Stimulated activated CD4-positive, alpha-beta T cell treated with anti-CD3 and anti-CD28 coated beads, Interleukin-15, amount 100 ng/mL, for 48 hours (primary cell): Measurements from ENCODE around the gene GREB1.

Source experiments
- DNase-seq, 2 donors: peaks; one replicate each; pipeline ENCODE4 v3.0.0-alpha.2; 2020; ENCODE audit warnings: low read depth in 2 of 2

Gene GREB1

GRCh38 chr2:11598228-11598731 lies 64.4 kb downstream of the GREB1 start:
- DNase-seq, result no peak

DNA sequence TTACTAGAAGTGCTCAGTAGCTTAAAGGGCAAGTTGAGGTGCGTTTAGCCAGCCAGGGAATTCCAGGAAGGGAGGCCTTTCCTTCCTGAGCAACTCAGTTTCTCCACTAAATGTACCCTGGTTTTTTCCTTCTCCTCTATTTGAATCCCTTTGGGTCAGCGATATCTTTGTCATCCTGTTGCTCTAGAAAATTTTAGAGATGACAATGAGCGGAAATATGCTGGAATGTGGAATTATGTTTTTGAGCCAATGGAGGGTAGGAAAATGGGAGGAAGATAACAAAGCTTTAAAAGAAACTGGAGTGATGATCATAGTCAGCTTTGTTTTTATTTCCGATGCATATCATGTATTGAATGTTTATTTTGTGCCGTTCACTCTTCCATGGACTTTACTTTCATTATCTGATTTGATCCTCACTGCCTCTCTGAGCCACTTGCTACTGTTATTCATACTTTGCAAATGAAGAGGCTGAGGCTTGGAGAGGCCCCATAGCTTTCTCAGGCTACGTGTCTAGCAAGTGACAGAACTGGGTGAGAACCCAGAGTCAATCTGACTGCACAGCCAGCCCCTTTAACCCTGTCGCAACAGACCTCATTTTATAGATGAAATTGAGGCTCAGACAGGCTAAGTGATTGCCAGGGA lies 68.8 kb downstream of the GREB1 start:
- DNase-seq, result no peak

DNA sequence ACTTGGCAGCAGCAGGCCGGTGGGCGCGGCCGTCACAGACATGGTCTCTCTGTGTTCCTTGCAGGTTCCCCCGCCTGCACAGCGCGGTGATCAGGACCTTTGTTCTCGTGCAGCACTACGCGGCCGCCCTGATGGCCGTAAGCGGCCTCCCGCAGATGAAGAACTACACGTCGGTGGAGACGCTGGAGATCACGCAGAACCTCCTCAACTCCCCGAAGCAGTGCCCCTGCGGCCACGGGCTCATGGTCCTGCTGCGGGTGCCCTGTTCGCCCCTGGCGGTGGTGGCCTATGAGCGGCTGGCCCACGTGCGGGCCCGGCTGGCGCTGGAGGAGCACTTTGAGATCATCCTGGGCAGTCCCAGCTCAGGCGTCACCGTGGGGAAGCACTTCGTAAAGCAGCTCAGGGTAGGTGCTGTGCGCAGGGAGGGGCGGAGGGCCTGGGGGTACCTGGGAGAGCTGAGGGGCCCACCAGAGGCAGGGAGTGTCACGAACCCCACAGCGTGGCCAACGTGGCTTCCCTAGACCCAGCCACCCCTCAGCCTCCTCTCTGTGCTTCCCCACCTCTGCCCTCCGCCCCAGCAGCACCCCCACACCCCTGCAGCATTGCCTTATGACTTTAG lies 76.9 kb downstream of the GREB1 start:
- DNase-seq, result no peak

DNA sequence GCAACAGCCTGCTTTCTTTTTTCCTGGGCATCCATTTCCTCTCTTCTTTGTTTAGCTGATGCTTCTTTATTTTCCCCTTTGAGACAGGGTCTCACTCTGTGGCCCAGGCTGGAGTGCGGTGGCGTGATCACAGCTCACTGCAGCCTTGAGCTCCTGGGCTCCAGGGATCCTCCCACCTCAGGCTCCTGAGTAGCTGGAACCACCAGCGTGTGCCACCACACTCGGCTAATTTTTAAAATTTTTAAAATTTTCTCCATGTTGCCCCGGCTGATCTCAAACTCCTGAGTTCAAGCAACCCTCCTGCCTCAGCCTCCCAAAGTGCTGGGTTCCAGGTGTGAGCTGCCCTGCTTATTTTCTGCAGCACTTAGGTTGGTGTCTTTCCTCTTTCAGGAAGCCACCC lies 77.4 kb downstream of the GREB1 start:
- no peak for DNase-seq

GRCh38 chr2:11612553-11613215 lies 78.8 kb downstream of the GREB1 start:
- DNase-seq, result no peak

DNA sequence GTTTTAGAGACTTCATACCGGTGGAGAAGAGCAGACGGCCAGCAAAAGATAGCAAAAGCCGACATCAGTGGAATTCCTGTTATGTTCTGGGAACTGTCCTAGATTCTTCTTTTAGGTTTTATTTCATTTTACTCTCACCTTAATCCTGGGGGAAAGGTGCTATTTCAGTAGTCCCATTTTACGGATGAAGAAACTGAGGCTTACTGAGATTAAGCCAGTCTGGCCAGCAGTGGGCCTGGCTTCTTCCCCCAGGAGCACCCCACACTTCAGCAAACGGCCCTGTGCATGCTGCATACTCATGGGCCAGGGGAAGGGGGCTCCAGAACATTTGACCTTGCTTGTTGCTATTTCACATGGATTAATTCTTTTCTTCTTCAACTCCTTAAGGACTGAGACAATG lies 79.5 kb downstream of the GREB1 start:
- DNase-seq, result no peak

DNA sequence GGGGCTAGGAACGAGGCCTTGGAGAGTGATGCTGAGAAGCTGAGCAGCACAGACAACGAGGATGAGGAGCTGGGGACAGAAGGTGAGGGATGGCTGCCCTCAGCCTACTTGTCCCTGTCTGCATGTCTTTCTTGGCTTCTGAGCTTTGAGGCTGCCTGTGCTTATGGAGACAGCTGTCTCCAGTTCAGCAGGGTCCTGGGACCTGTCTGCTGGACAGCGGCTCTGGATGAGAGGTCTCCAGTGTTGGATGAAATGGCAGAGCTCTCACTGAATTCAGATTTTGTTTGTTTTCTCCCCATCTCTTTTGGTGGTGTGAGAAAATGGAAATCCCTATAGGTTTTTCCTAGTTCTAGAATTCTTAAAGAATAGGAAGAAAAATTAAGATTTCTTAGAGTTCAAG lies 81.4 kb downstream of the GREB1 start:
- no peak for DNase-seq

DNA sequence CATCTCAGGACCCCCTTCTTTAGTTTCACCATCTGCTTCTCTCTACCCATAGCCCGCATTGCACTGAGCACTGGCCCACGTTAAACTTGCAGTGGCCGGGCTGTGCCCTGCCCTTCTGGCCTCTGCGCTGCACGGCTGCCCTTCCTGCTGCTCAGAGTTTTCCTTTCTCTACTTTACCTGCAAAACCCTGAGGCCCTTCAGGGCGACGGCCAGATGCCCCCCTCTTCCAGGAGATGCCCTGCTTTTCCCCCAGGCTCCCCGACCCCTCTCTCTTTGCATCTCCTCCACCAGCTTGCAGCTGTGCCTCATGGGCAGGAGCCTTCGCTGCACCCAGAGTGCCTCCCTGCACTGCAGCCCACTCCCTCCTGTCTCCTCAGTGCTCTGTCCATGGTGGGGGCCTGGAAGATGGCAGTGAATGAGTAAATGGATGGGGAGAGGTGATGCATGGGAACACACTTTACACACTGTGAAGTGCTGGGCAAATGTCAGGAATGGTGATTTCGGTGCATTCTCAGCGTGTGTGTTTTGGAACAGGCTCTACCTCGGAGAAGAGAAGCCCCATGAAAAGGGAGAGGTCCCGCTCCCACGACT lies 82.3 kb downstream of the GREB1 start:
- no peak for DNase-seq

DNA sequence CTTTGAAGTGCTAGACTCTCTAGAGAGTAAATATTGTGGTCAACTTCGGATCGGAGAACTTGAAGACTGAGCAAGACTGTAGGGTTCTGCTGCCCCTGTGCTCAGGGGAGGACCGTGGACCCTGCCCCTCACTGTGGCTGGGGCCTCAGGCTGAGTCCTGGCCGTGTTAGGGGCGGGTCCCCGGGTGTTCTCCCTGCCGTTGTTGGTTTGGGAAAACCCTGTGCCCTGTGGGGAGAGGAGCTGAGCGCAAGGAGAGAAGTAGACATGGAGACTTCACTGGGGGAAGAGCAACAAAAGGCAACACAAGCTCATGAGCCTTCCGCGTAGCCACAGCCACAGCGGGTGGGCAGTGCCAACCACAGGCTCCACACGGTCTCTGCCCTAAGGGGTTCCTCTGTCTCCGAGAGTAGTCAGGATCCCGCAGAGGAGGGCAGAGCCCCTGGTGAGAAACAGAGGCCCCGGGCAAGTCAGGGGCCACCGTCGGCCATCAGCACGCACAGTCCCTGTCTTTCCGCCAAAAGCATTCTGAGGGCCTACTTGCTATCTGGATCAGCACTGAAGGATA lies 83.1 kb downstream of the GREB1 start:
- DNase-seq, result no peak

GRCh38 chr2:11617527-11617926 lies 83.7 kb downstream of the GREB1 start:
- DNase-seq, result no peak

DNA sequence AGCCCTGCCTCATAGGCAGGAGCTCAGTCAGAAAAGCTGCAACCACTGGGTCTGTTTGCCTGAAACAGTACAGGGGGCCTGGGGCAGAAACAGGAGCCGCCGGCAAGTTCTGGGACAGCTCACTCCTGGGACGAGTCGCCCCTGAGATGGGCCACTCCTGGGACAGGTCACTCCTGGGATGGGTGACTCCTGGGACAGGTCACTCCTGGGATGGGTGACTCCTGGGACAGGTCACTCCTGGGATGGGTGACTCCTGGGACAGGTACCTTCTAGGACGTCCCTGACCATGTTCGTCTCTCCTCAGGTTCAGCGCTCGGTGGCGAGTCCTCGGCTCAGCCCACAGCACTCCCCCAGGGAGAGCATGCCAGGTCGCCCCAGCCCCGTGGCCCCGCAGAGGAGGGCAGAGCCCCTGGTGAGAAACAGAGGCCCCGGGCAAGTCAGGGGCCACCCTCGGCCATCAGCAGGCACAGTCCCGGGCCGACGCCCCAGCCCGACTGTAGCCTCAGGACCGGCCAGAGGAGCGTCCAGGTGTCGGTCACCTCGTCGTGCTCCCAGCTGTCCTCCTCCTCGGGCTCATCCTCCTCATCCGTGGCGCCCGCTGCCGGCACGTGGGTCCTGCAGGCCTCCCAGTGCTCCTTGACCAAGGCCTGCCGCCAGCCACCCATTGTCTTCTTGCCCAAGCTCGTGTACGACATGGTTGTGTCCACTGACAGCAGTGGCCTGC lies 84.3 kb downstream of the GREB1 start:
- DNase-seq, result no peak

DNA sequence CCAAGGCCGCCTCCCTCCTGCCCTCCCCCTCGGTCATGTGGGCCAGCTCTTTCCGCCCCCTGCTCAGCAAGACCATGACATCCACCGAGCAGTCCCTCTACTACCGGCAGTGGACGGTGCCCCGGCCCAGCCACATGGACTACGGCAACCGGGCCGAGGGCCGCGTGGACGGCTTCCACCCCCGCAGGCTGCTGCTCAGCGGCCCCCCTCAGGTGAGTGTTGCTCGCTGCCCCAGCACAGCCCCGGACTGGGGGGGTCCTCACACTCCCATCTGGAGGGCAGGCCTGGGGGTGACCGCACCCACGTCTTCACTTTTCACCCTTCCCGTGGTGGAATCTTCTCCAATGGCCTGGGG lies 84.8 kb downstream of the GREB1 start:
- no peak for DNase-seq

DNA sequence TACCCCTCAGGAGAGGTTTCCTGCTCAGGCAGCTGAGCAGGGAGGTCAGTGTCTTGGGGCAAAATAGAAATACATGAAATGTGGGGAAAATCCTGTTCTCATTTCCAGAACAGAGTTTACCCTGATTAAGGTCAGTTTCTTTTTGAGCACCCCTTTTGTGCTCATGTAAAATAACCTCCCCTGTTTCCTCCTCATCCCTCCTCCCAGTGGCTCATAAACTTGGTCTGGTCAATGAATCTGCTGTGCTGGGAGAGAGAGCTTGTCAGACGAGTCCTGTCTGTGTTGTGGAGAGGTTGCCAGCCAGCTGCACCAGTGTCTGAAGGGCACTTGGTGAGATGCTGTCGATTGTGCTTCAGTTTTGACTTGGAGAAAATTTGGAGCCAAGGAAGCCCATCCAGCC lies 87.6 kb downstream of the GREB1 start:
- DNase-seq, result no peak

DNA sequence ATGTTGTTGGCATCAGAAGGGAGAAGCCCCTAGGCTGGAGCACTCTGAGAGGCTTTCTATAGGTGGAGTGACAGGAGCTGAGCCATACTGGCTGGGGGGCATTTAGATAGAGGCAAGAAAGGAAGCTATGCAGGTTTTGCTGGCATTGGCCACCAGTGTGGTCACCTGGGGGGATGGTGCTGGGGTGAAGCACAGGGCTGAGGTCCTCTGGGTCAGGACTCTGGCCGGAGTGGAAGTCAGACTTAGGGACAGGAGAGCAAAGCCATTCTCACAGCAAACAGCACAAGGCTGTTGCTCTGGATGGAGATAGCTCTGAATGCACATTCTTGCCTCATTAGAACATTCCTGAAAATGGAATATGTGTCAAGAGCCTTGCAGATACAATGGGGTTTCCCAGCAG lies 88.8 kb downstream of the GREB1 start:
- DNase-seq, result no peak

DNA sequence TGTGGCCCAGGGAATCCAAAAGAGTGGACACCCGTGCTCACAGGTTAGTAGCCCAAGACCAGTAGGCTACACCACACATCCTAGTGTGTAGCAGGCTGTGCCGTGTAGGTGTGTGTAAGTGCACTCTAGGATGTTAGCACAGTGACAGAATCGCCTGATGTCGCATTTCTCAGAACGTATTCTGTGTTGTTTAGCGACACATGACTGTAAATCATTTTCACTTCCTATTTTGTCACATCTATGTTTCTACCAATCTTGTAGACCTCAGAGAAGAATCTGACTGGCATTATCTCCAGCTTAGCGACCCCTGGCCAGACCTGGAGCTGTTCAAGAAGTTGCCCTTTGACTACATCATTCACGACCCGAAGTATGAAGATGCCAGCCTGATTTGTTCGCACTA lies 91.0 kb downstream of the GREB1 start:
- DNase-seq, result no peak

- no peak for DNase-seq
Measured at GRCh38 chr2:11625671-11626070, 91.8 kb downstream of the GREB1 start.

DNA sequence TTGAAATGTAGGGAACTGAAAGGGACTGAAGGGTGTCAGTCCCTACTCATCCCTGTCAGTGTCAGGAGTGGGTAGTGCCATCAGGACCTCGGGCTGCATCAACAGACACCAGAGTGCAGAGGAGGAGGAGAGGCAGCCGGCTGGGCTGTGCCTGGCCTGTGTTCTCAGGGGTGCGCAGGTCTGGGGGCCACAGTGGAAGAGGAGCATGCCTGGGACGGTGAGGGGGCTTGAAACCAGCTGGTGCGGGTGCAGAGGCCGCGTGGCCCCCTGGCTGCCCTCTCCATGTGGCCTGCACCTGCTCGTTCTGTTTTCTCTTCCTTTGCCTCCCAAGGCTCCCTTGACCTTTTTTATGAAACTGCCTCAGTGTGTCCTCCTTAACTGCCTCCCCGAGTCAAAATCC lies 94.8 kb downstream of the GREB1 start:
- DNase-seq, result no peak

DNA sequence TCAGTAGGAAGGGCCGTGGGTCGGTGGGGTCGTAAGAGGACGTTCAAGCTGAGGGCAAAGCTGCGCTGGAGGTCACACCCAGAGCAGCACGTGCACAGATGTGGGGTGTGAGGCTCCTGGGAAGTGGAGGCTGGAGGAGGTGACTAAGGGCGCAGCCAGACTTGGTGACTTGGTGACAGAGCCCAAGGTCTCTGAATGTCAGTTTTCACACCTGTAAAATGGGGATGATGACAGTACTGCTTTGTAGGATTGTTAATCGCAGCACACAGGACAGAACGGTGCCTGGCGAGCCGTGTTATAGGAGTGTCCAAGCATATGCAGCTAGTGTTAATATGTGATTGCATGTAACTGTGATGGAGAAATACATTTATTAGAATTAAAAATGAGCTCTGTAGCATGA lies 95.4 kb downstream of the GREB1 start:
- no peak for DNase-seq

- no peak for DNase-seq
Measured at GRCh38 chr2:11629851-11630250, 96.0 kb downstream of the GREB1 start.

DNA sequence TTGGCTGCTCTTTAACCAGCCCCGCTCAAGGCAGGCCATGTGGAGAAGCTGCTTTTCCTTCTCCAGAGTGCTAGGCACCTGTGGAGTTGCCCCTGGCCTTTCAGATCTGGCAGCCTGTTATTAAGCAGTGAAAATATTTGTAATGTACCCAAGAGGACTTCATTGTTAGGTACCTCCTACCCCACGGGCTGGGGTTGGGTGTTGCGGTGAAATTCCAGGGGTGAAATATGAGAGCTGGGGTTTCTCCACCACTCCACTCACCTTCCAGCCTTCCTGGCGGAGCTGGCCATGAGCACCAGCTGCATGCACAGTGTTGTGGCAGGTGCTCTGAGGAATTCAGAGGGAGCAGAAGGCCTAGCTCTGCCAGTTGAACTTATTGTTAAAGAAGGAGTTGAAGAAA lies 97.0 kb downstream of the GREB1 start:
- no peak for DNase-seq

- DNase-seq, result no peak
Measured at GRCh38 chr2:11631462-11631861, 97.6 kb downstream of the GREB1 start.

DNA sequence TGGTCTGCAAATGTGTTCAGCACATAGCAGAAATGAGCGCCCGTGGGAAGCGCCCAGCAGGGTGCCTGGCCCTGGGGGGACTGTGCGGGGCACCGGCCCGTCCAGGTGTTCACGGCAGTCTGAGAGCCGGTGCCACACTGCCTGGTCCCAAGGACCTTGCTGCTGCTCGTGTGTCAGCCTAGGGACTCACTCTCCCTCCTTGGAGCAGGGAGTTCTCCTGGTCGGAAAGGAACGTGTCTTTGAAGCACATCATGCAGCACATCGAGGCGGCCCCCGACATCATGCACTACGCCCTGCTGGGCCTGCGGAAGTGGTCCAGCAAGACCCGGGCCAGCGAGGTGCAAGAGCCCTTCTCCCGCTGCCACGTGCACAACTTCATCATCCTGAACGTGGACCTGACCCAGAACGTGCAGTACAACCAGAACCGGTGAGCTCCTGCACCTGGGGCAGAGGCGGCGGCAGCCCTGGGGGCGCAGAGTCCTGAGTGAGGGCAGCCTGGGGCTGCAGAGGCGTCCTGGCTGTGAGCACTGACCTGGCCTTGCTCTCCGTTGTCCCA lies 100.2 kb downstream of the GREB1 start:
- no peak for DNase-seq
